Keratinocyte (primary cell): ENCODE measurements around the gene PTPA. TPM values are rescaled to one million over a fixed set of nuclear protein-coding genes. Genes with fewer than 3 reads are reported as not detected.

Experiments used
- DNase-seq: peaks from one replicate; pipeline ENCODE4 v3.0.0-alpha.2; 2011; ENCODE audit warnings: low read depth, missing footprints, low spot score
- FAIRE-seq: peaks from 2 replicates; lab custom pipeline; 2011; peaks lifted over from hg19 to GRCh38; lab: Jason Lieb, UNC
- H2AFZ ChIP-seq: 2 replicates; pipeline ENCODE4 v1.6.0; 2012; ENCODE audit warnings: low read length, control low read depth, inconsistent platforms; ENCODE audit not compliant: control insufficient read depth
- H3K27ac ChIP-seq: 2 replicates; pipeline ENCODE4 v1.5.1; 2011; ENCODE audit warnings: low read length; ENCODE audit not compliant: control insufficient read depth, insufficient read depth
- H3K27me3 ChIP-seq: 3 replicates; pipeline ENCODE4 v1.6.0; 2011; ENCODE audit warnings: low read length; ENCODE audit not compliant: control insufficient read depth, insufficient read depth; ENCODE audit errors: extremely low read depth
- H3K36me3 ChIP-seq, 2 experiments: 2 replicates in 1 of 2; 3 replicates in 1 of 2; pipeline ENCODE4 v1.5.1; 2011; ENCODE audit warnings: low read length in 2 of 2, mild to moderate bottlenecking in 1 of 2; ENCODE audit not compliant: control insufficient read depth in 2 of 2, insufficient read depth in 2 of 2; ENCODE audit errors: extremely low read depth in 1 of 2
- H3K4me1 ChIP-seq: 3 replicates; pipeline ENCODE4 v1.5.1; 2011; ENCODE audit warnings: low read length; ENCODE audit not compliant: control insufficient read depth, insufficient read depth; ENCODE audit errors: extremely low read depth
- H3K4me2 ChIP-seq: 3 replicates; pipeline ENCODE4 v1.6.0; 2011; ENCODE audit warnings: low read depth, low read length; ENCODE audit not compliant: control insufficient read depth, insufficient read depth; ENCODE audit errors: extremely low read depth
- H3K4me3 ChIP-seq, 3 experiments: fragments of 200-600 bp in 1 of 3; sonication (generic) in 1 of 3; 2 replicates in 2 of 3; 3 replicates in 1 of 3; pipeline ENCODE4 v1.5.1; 2011 to 2016; ENCODE audit warnings: low read length in 3 of 3, mild to moderate bottlenecking in 3 of 3, control low read depth in 2 of 3, inconsistent platforms in 1 of 3, low read depth in 1 of 3, mixed read lengths in 1 of 3, mixed run types in 1 of 3, moderate library complexity in 1 of 3; ENCODE audit not compliant: control insufficient read depth in 2 of 3, insufficient read depth in 2 of 3; ENCODE audit errors: extremely low read depth in 1 of 3
- H3K79me2 ChIP-seq: 2 replicates; pipeline ENCODE4 v1.6.0; 2012; ENCODE audit warnings: low read length; ENCODE audit not compliant: control insufficient read depth, insufficient read depth
- H3K9ac ChIP-seq: 3 replicates; pipeline ENCODE4 v1.6.0; 2011; ENCODE audit warnings: low read length; ENCODE audit not compliant: control insufficient read depth, insufficient read depth; ENCODE audit errors: extremely low read depth
- H3K9me1 ChIP-seq: 3 replicates; pipeline ENCODE4 v1.6.0; 2011; ENCODE audit warnings: low read length; ENCODE audit not compliant: control insufficient read depth, insufficient read depth; ENCODE audit errors: extremely low read depth
- H3K9me3 ChIP-seq: 2 replicates; pipeline ENCODE4 v1.5.1; 2012; ENCODE audit warnings: low read depth, low read length; ENCODE audit not compliant: control insufficient read depth
- H4K20me1 ChIP-seq: 3 replicates; pipeline ENCODE4 v1.6.0; 2011; ENCODE audit warnings: low read length; ENCODE audit not compliant: control insufficient read depth, insufficient read depth; ENCODE audit errors: extremely low read depth
- CTCF ChIP-seq, 3 experiments: IDR thresholded peaks in 1 of 3; conservative IDR thresholded peaks in 1 of 3; optimal IDR thresholded peaks in 1 of 3; 2 replicates in 2 of 3; 3 replicates in 1 of 3; pipeline versions ENCODE3 to v1.5.1; 2011; ENCODE audit warnings: low read length in 3 of 3, mild to moderate bottlenecking in 3 of 3, moderate library complexity in 2 of 3, control low read depth in 1 of 3, inconsistent platforms in 1 of 3; ENCODE audit not compliant: insufficient read depth in 2 of 3; ENCODE audit errors: extremely low read depth in 1 of 3
- EZH2 ChIP-seq: IDR thresholded peaks from one replicate; pipeline ENCODE4 v1.6.1; 2012; ENCODE audit warnings: inconsistent platforms, mild to moderate bottlenecking, low read length, moderate library complexity
- dilution Hi-C: fragments of 300-500 bp; cut with MboI; formaldehyde crosslinking; loops from one replicate; pipeline ENCODE4 v1.7.0; 2020; ENCODE audit warnings: low sequenced_read_pairs; ENCODE audit not compliant: extremely low pct_ligation_motif_present
- polyA plus RNA-seq, 5 experiments: library from polyadenylated mRNA; depleted of rRNA in 3 of 5; stranded (reverse) in 3 of 5; stranded (forward) in 1 of 5; unstranded in 1 of 5; fragments of >200 nt; gene quantifications; 1 replicate in 1 of 5; 2 replicates in 3 of 5; 3 replicates in 1 of 5; pipeline versions ENCODE4 v1.2.1 to v1.2.3, GENCODE V29; 2011 to 2012; ENCODE audit warnings: missing spikeins in 2 of 5, low read depth in 1 of 5, low replicate concordance in 1 of 5

Gene PTPA
- polyA plus RNA-seq, 1 donor (not counting 4 experiments of a cell fraction or from before 2014, with no cell fraction given), result 98.0 TPM

- dilution Hi-C loops, result loop anchor here (25.0 kb wide), 1 partner anchor 447 kb away; the partner anchor contains the start of gene C9orf50
- H3K27ac ChIP-seq, result no peak overlapping the region
- TF ChIP-seq EZH2 (no peak), CTCF (optimal IDR thresholded peaks at IDR 0.05 in 1 of 3, IDR thresholded peaks at IDR 0.05 in 1 of 3, conservative IDR thresholded peaks at IDR 0.05 in 1 of 3; ENCODE audit: extremely low read depth in 1 of 3, insufficient read depth in 2 of 3, low read length in 3 of 3) (no peak)
- DNase-seq, result no peak
- H3K9me3 ChIP-seq, result no peaks in the 10 kb centered on the region
- no peaks in the 10 kb centered on the region for H3K9me1 ChIP-seq
- H4K20me1 ChIP-seq, result no peaks in the 10 kb centered on the region
- H3K79me2 ChIP-seq, result no peaks in the 10 kb centered on the region
- no peaks in the 10 kb centered on the region for H3K27me3 ChIP-seq
- no peak overlapping the region for H3K4me2 ChIP-seq
- no peak overlapping the region for H3K4me3 ChIP-seq
- no peaks in the 10 kb centered on the region for H3K36me3 ChIP-seq
- no peak for FAIRE-seq
- H2AFZ ChIP-seq, result no peak overlapping the region
- no peak overlapping the region for H3K9ac ChIP-seq
- peaks cover 37% of the 10 kb centered on the region for H3K4me1 ChIP-seq
Observed at GRCh38 chr9:129165198-129165597, 54.0 kb downstream of the PTPA start.

GRCh38 chr9:129166623-129167557, 55.7 kb downstream of the PTPA start:
- Histone ChIP-seq H3K9ac (peak overlapping the region; percentile 75), H4K20me1 (no peaks in the 10 kb centered on the region), H3K4me1 (peaks cover 40% of the 10 kb centered on the region), H3K79me2 (no peaks in the 10 kb centered on the region), H3K27me3 (no peaks in the 10 kb centered on the region), H3K36me3 (no peaks in the 10 kb centered on the region), H3K4me2 (peak overlapping the region; percentile 97), H3K9me3 (no peaks in the 10 kb centered on the region), H3K27ac (peak overlapping the region; percentile 65), H3K9me1 (no peaks in the 10 kb centered on the region), H2AFZ (peak overlapping the region; percentile 47), H3K4me3 (peak overlapping the region in 2 of 3 experiments; percentile 55 to 60)
- peak; percentile 57 for DNase-seq
- dilution Hi-C loops, result loop anchor here (25.0 kb wide), 1 partner anchor 445 kb away; the partner anchor contains the start of gene C9orf50
- TF ChIP-seq CTCF (optimal IDR thresholded peaks at IDR 0.05 in 1 of 3, IDR thresholded peaks at IDR 0.05 in 1 of 3, conservative IDR thresholded peaks at IDR 0.05 in 1 of 3; ENCODE audit: extremely low read depth in 1 of 3, insufficient read depth in 2 of 3, low read length in 3 of 3), result no peak
- TF ChIP-seq EZH2, result no peak
- FAIRE-seq, result peak; percentile 75
